Measurements from ENCODE around the gene CEACAM19. TPM values are rescaled to one million over a fixed set of nuclear protein-coding genes. Genes with fewer than 3 reads are reported as not detected.
A peak's percentile ranks its signal among the peaks of the same experiment; 100 is the strongest.

CEACAM19 gene
- total RNA-seq, 1 experiment from 2014 or later, result 3.5 TPM

DNA sequence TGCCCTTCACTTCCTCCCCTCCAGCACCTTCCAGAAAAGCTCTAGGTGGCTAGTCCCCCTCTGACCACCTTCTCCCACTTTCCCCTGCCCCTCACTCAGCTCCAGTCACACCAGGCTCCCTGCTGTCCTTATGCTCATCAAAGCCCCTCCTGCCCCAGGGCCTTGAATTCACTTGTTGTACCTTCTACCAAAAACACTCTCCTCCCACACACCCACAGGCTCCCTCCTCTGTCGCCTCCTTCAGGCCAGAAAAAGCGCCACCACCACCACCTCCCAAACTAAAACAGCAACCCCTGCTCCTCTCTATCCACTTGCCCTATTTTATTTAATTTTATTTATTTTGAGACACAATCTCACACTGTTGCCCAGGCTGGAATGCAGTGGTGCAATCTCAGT, 22.9 kb downstream of the CEACAM19 start:
- Histone ChIP-seq H4K5ac (ENCODE audit: insufficient read length, low read depth, low read length) (no peak overlapping the region), H2AK5ac (ENCODE audit: insufficient read length, low read length) (no peak overlapping the region), H3K4ac (ENCODE audit: low read depth, low read length) (no peak overlapping the region), H3K14ac (ENCODE audit: insufficient read depth, low read length) (no peak overlapping the region), H3K9ac (ENCODE audit: extremely low read depth, insufficient read length, low read length) (no peak overlapping the region), H3K79me2 (ENCODE audit: insufficient read depth, low read length) (no peaks in the 10 kb centered on the region), H2AFZ (ENCODE audit: low read length) (no peak overlapping the region), H3K27ac (ENCODE audit: insufficient read length, low read depth, low read length) (no peak overlapping the region), H3K18ac (ENCODE audit: insufficient read length, low read depth, low read length) (no peak overlapping the region), H3K56ac (ENCODE audit: insufficient read length, low read depth, low read length) (no peak overlapping the region), H3K79me1 (ENCODE audit: insufficient read depth, low read depth, low read length, poor library complexity, severe bottlenecking) (no peaks in the 10 kb centered on the region), H3K27me3 (ENCODE audit: insufficient read depth, low read length) (no peaks in the 10 kb centered on the region), H3K4me2 (ENCODE audit: insufficient read depth, insufficient read length, low read length) (no peak overlapping the region), H2BK120ac (ENCODE audit: low read depth, low read length, poor library complexity, severe bottlenecking) (no peak overlapping the region), H4K91ac (ENCODE audit: insufficient read length, low read depth, low read length) (no peak overlapping the region), H2BK5ac (ENCODE audit: insufficient read length, low read length) (no peak overlapping the region), H4K8ac (replicated peaks; ENCODE audit: insufficient read length, low read depth, low read length) (no peak overlapping the region), H3K23me2 (ENCODE audit: insufficient read length, low read depth, low read length, poor library complexity, severe bottlenecking) (no peaks in the 10 kb centered on the region), H4K20me1 (ENCODE audit: control insufficient read depth, insufficient read depth, insufficient read length) (no peaks in the 10 kb centered on the region), H2BK12ac (ENCODE audit: insufficient read length, low read depth, low read length) (no peak overlapping the region), H3K9me3 (ENCODE audit: control insufficient read depth, low read depth, low read length) (no peaks in the 10 kb centered on the region), H3K4me1 (ENCODE audit: insufficient read depth, low read length) (no peaks in the 10 kb centered on the region), H3T11ph (ENCODE audit: low read length) (no peak overlapping the region), H3K23ac (ENCODE audit: insufficient read length, low read depth, low read length) (no peak overlapping the region), H2BK20ac (ENCODE audit: low read depth, low read length, poor library complexity, severe bottlenecking) (no peak overlapping the region), H2BK15ac (ENCODE audit: low read depth, low read length) (no peak overlapping the region)
- Mint-ChIP-seq H3K9me3 (no peaks in the 10 kb centered on the region), H3K36me3 (ENCODE audit: insufficient read depth in 1 of 3, low read depth in 3 of 3) (no peaks in the 10 kb centered on the region), H3K27me3 (ENCODE audit: low read depth) (peaks cover 7% of the 10 kb centered on the region), H3K4me1 (peaks cover 19% of the 10 kb centered on the region in 2 experiments), H3K27ac (no peak overlapping the region), H3K4me3 (no peak overlapping the region)
- TF ChIP-seq, protein P1, sequence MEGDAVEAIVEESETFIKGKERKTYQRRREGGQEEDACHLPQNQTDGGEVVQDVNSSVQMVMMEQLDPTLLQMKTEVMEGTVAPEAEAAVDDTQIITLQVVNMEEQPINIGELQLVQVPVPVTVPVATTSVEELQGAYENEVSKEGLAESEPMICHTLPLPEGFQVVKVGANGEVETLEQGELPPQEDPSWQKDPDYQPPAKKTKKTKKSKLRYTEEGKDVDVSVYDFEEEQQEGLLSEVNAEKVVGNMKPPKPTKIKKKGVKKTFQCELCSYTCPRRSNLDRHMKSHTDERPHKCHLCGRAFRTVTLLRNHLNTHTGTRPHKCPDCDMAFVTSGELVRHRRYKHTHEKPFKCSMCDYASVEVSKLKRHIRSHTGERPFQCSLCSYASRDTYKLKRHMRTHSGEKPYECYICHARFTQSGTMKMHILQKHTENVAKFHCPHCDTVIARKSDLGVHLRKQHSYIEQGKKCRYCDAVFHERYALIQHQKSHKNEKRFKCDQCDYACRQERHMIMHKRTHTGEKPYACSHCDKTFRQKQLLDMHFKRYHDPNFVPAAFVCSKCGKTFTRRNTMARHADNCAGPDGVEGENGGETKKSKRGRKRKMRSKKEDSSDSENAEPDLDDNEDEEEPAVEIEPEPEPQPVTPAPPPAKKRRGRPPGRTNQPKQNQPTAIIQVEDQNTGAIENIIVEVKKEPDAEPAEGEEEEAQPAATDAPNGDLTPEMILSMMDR (conservative IDR thresholded peaks at IDR 0.05), result peak; percentile 60
- DNase-seq, result no peak
- WGBS (ENCODE audit: extremely low coverage, insufficient read length, low lambda C conversion rate), result no CpG with 5 or more reads among the region's 2 CpGs
